A549 (cell line): ENCODE measurements around the gene ZNF438. TPM values are rescaled to one million over a fixed set of nuclear protein-coding genes. Genes with fewer than 3 reads are reported as not detected.

Source experiments
- ATAC-seq, 2 experiments: fragments of 200-7000 bp in 1 of 2; fragments of >200 bp in 1 of 2; cut with Nextera tagmentation in 1 of 2; cut with Tn5 transposase in 1 of 2; 3 replicates each; pipeline versions ENCODE4 v1.8.0 to v1.9.1; 2018 to 2020; ENCODE audit warnings: mild to moderate bottlenecking in 1 of 2, moderate library complexity in 1 of 2
- CTCF ChIA-PET: fragments of 300-600 bp; sonication (Branson Sonifier 250); formaldehyde crosslinking; extraction: SDS; loops from one replicate; lab custom pipeline; 2021; ENCODE audit warnings: antibody characterized with exemption, inconsistent platforms; lab: Yijun Ruan, JAX
- POLR2A ChIA-PET: fragments of 350-600 bp; formaldehyde crosslinking; extraction: SDS; loops from one replicate; lab custom pipeline; 2021; ENCODE audit warnings: antibody characterized with exemption, inconsistent platforms; lab: Yijun Ruan, JAX
- DNase-seq, 2 experiments: peaks; one replicate each; pipeline versions ENCODE4 v3.0.0 to v3.0.0-alpha.2; 2011 to 2016; ENCODE audit warnings: low read depth in 1 of 2, low spot score in 1 of 2
- FAIRE-seq: peaks from 2 replicates; lab custom pipeline; 2011; peaks lifted over from hg19 to GRCh38; lab: Jason Lieb, UNC
- H3K27ac ChIP-seq, 2 experiments: fragments of >200 bp; sonication (Bioruptor Twin); formaldehyde crosslinking; 3 replicates each; pipeline ENCODE4 v1.5.1; 2016 to 2017
- H3K4me1 ChIP-seq: fragments of >200 bp; sonication (Bioruptor Twin); formaldehyde crosslinking; 3 replicates; pipeline ENCODE4 v1.6.1; 2016
- H3K4me2 ChIP-seq: fragments of >200 bp; sonication (Bioruptor Twin); formaldehyde crosslinking; 3 replicates; pipeline ENCODE4 v1.6.1; 2016
- H3K4me3 ChIP-seq: fragments of >200 bp; sonication (Bioruptor Twin); formaldehyde crosslinking; 3 replicates; pipeline ENCODE4 v1.5.1; 2016
- H3K9me3 ChIP-seq: fragments of >200 bp; sonication (Bioruptor Twin); formaldehyde crosslinking; 3 replicates; pipeline ENCODE4 v1.6.1; 2016
- ATOH8 ChIP-seq: fragments of 250-450 bp; sonication (Bioruptor Pico); IDR thresholded peaks from 2 replicates; pipeline ENCODE4 v1.5.0; 2020; ENCODE audit warnings: low read depth, mild to moderate bottlenecking, moderate library complexity
- BCL3 ChIP-seq: fragments of >200 bp; sonication (Bioruptor Twin); formaldehyde crosslinking; IDR thresholded peaks from 3 replicates; pipeline ENCODE4 v1.6.1; 2016
- BHLHE40 ChIP-seq: IDR thresholded peaks from 2 replicates; pipeline ENCODE4 v1.6.1; 2012; ENCODE audit warnings: low read depth, low read length, inconsistent platforms
- CBX8 ChIP-seq: fragments of 200-600 bp; sonication (generic); IDR thresholded peaks from 2 replicates; pipeline ENCODE4 v1.6.1; 2016
- CHD4 ChIP-seq: fragments of 200-600 bp; sonication (generic); IDR thresholded peaks from 2 replicates; pipeline ENCODE4 v1.6.1; 2016; ENCODE audit warnings: antibody characterized with exemption, mild to moderate bottlenecking, borderline replicate concordance
- EHMT2 ChIP-seq: fragments of 200-600 bp; sonication (generic); IDR thresholded peaks from 2 replicates; pipeline ENCODE4 v1.6.1; 2016; ENCODE audit warnings: antibody characterized with exemption, low read depth, mild to moderate bottlenecking, moderate library complexity
- ELK1 ChIP-seq: fragments of 150-350 bp; IDR thresholded peaks from 2 replicates; pipeline ENCODE4 v1.6.1; 2014; ENCODE audit warnings: low read depth, mild to moderate bottlenecking, low read length
- ESRRA ChIP-seq: fragments of 150-350 bp; IDR thresholded peaks from 2 replicates; pipeline ENCODE4 v1.6.1; 2014; ENCODE audit warnings: mild to moderate bottlenecking, low read length, borderline replicate concordance
- FOSB ChIP-seq: fragments of 250-450 bp; sonication (Bioruptor Pico); IDR thresholded peaks from 2 replicates; pipeline ENCODE4 v1.5.0; 2020; ENCODE audit warnings: mild to moderate bottlenecking, moderate library complexity
- FOSL2 ChIP-seq, 2 experiments: fragments of 450-650 bp in 1 of 2; fragments of >200 bp in 1 of 2; sonication (Bioruptor Twin) in 1 of 2; formaldehyde crosslinking; IDR thresholded peaks; 2 replicates each; pipeline versions ENCODE4 v1.5.0 to v1.6.1; 2016 to 2020; ENCODE audit warnings: mild to moderate bottlenecking in 1 of 2, moderate library complexity in 1 of 2
- HOXB5 ChIP-seq: fragments of 250-450 bp; sonication (Bioruptor Pico); IDR thresholded peaks from 2 replicates; pipeline ENCODE4 v1.5.0; 2020; ENCODE audit warnings: mild to moderate bottlenecking, moderate library complexity
- JUN ChIP-seq, 2 experiments: fragments of >200 bp; sonication (Bioruptor Twin); formaldehyde crosslinking; IDR thresholded peaks; 2 replicates in 1 of 2; 3 replicates in 1 of 2; pipeline ENCODE4 v1.6.1; 2016 to 2017
- KDM1A ChIP-seq: fragments of 200-600 bp; sonication (generic); IDR thresholded peaks from 2 replicates; pipeline ENCODE4 v1.6.1; 2016; ENCODE audit warnings: low read depth, mild to moderate bottlenecking
- MAX ChIP-seq: IDR thresholded peaks from 2 replicates; pipeline ENCODE4 v1.6.1; 2012
- NFE2L2 ChIP-seq: fragments of 150-350 bp; conservative IDR thresholded peaks from 2 replicates; pipeline ENCODE4 v1.6.1; 2014; ENCODE audit warnings: low read length
- RCOR1 ChIP-seq: fragments of 150-350 bp; IDR thresholded peaks from 2 replicates; pipeline ENCODE4 v1.6.1; 2014; ENCODE audit warnings: antibody characterized with exemption, low read length, low read depth
- RNF2 ChIP-seq: fragments of 200-600 bp; sonication (generic); IDR thresholded peaks from 2 replicates; pipeline ENCODE4 v1.6.1; 2016; ENCODE audit warnings: low read depth, mild to moderate bottlenecking, antibody characterized with exemption, moderate library complexity, borderline replicate concordance
- SMC3 ChIP-seq: fragments of >200 bp; sonication (Bioruptor Twin); formaldehyde crosslinking; IDR thresholded peaks from 3 replicates; pipeline ENCODE4 v1.6.1; 2018; ENCODE audit warnings: inconsistent platforms
- TFCP2L1 ChIP-seq: fragments of 250-450 bp; sonication (Bioruptor Pico); IDR thresholded peaks from 2 replicates; pipeline ENCODE4 v1.5.0; 2021; ENCODE audit warnings: mild to moderate bottlenecking
- ZFP36 ChIP-seq: fragments of 450-650 bp; IDR thresholded peaks from 2 replicates; pipeline ENCODE4 v1.6.1; 2014; ENCODE audit warnings: borderline replicate concordance; ENCODE audit not compliant: partially characterized antibody
- ZNF302 ChIP-seq: fragments of 250-450 bp; sonication (Bioruptor Pico); IDR thresholded peaks from 2 replicates; pipeline ENCODE4 v1.9.0; 2021; ENCODE audit warnings: inconsistent platforms, mild to moderate bottlenecking, moderate library complexity
- WGBS: methylation state at CpG from one replicate; pipeline ENCODE4 v1.1.6; 2017; ENCODE audit errors: missing lambda C conversion rate; 5-methylcytosine and 5-hydroxymethylcytosine counted together
- polyA plus RNA-seq, 4 experiments: library from polyadenylated mRNA; depleted of rRNA in 3 of 4; stranded (reverse); fragments of >200 nt; fragmentation: RNase III in 1 of 4; extraction: RNeasy Plus Mini Kit Qiagen cat#74134 plus additional on column Dnase treatment in 1 of 4; gene quantifications; 2 replicates in 3 of 4; 3 replicates in 1 of 4; pipeline ENCODE4 v1.2.3, GENCODE V29; 2011 to 2017

Gene ZNF438
- polyA plus RNA-seq, 2 of the 4 experiments (the other 2 are of a cell fraction): 2.2 to 4.5 TPM

- Histone ChIP-seq H3K27ac (no peak overlapping the region), H3K4me3 (no peak overlapping the region), H3K4me1 (no peaks in the 10 kb centered on the region), H3K4me2 (no peak overlapping the region)
- POLR2A ChIA-PET: no interaction called here
- no peak for FAIRE-seq
- CTCF ChIA-PET: interaction anchor here (1.3 kb wide), 1 partner anchor 28 kb away, joined by 3 read pairs; no protein-coding TSS in a partner anchor
- no peak for DNase-seq
- TF ChIP-seq KDM1A (no peak), RCOR1 (no peak), ELK1 (no peak), EHMT2 (no peak), CHD4 (no peak), BCL3 (no peak), SMC3 (no peak)
- TF ChIP-seq, all 56 proteins: peak for 0
- ATAC-seq: no peak
- H3K9me3 ChIP-seq: no peaks in the 10 kb centered on the region
Observed at GRCh38 chr10:30825495-30825894, 206.2 kb downstream of the ZNF438 start.

GRCh38 chr10:30825022-30825421 is 206.6 kb downstream of the ZNF438 start:
- Histone ChIP-seq H3K9me3 (no peaks in the 10 kb centered on the region), H3K4me2 (no peak overlapping the region), H3K4me3 (no peak overlapping the region), H3K27ac (no peak overlapping the region), H3K4me1 (no peaks in the 10 kb centered on the region)
- TF ChIP-seq HOXB5 (no peak), ESRRA (no peak), JUN (IDR thresholded peaks at IDR 0.05) (no peak), ELK1 (no peak), KDM1A (no peak), MAX (no peak)
- WGBS: 31% methylated on average over 3 of the region's 3 CpGs
- no peak for FAIRE-seq
- DNase-seq: no peak
- ATAC-seq: no peak
- CTCF ChIA-PET: interaction anchor here (1.3 kb wide), 1 partner anchor 27 kb away, joined by 3 read pairs; no protein-coding TSS in a partner anchor
- POLR2A ChIA-PET: no interaction called here

GRCh38 chr10:30823651-30824050 is 208.0 kb downstream of the ZNF438 start:
- Histone ChIP-seq H3K4me1 (no peaks in the 10 kb centered on the region), H3K9me3 (no peaks in the 10 kb centered on the region), H3K4me3 (no peak overlapping the region), H3K4me2 (no peak overlapping the region), H3K27ac (no peak overlapping the region)
- ChIA-PET CTCF (interaction anchor here (1.0 kb wide), 1 partner anchor 10 kb away, joined by 3 read pairs; no protein-coding TSS in a partner anchor), POLR2A (no interaction called here)
- WGBS: 56% methylated on average over 2 of the region's 2 CpGs
- ATAC-seq: no peak
- no peak for FAIRE-seq
- no peak for DNase-seq
- no peak for TF ChIP-seq SMC3
- no peak for TF ChIP-seq FOSB (CRISPR knock-in tag)
- no peak for TF ChIP-seq CBX8
- no peak for TF ChIP-seq ZFP36
- TF ChIP-seq ZNF302: no peak
- TF ChIP-seq MAX: no peak
- no peak for TF ChIP-seq FOSL2 (IDR thresholded peaks at IDR 0.05)
- TF ChIP-seq FOSL2 (CRISPR knock-in tag; IDR thresholded peaks at IDR 0.05): no peak
- TF ChIP-seq KDM1A: no peak
- TF ChIP-seq ESRRA: no peak
- TF ChIP-seq RNF2: no peak
- no peak for TF ChIP-seq ATOH8 (CRISPR knock-in tag)
- no peak for TF ChIP-seq NFE2L2
- no peak for TF ChIP-seq TFCP2L1
- no peak for TF ChIP-seq EHMT2
- TF ChIP-seq BHLHE40: no peak
